ENCODE results near the gene ZNF454.

Gene ZNF454

DNA sequence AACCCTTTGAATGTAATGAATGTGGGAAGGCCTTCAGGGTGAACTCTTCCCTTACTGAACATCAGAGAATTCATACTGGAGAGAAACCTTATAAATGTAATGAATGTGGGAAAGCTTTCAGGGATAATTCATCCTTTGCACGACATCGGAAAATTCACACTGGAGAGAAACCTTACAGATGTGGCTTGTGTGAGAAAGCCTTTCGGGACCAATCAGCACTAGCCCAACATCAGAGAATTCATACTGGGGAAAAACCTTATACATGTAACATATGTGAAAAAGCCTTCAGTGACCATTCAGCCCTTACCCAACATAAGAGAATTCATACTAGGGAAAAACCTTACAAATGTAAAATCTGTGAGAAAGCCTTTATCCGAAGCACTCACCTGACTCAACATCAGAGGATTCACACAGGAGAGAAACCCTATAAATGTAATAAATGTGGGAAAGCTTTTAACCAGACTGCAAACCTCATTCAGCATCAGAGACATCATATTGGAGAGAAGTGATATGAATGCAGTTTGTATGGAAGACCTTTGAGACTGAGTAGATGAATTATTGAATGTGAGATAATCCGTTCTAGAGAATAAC lies 24.6 kb downstream of the ZNF454 start:
- TF ChIP-seq YY1 (IDR thresholded peaks at IDR 0.05; ENCODE audit: insufficient read depth, insufficient read length) (no peak), ZNF274 (IDR thresholded peaks at IDR 0.05; ENCODE audit: low read depth, low read length) (peak; percentile 97)

DNA sequence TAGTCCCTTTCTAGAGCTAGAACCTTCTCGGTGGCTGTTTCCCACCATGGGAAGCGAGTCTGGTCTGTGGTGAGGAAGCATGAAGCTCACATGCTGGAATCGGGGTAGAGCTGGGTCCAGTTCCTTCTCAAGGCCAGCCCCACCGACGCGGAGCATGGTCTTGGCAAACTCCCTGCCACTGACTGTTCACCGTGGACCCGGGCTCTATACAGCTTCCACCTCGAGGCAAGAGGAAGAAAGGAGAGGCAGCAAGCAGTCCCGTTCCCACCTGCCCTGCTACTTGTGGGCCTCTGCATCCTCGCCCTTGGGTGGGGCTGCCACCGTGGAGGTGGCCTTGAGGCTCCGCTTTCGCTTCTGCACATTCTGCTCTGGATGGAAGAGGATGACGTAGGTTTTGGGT lies 40.4 kb downstream of the ZNF454 start:
- no peak overlapping the region for H3K9ac ChIP-seq (ENCODE audit: insufficient read length, low read depth)
- H3K36me3 ChIP-seq (ENCODE audit: insufficient read depth, insufficient read length, low read length) = peaks cover 3% of the 10 kb centered on the region
- peaks cover 55% of the 10 kb centered on the region for H3K9me3 ChIP-seq (ENCODE audit: insufficient read depth, low read length)
- no peak for DNase-seq (ENCODE audit: low read depth, low spot score)
- TF ChIP-seq ZNF274 (IDR thresholded peaks at IDR 0.05; ENCODE audit: low read depth, low read length) (no peak), SUZ12 (IDR thresholded peaks at IDR 0.05; ENCODE audit: extremely low read depth, insufficient read depth, insufficient read length) (no peak), YY1 (IDR thresholded peaks at IDR 0.05; ENCODE audit: insufficient read depth, insufficient read length) (no peak)
- H3K4me1 ChIP-seq (ENCODE audit: insufficient read depth, insufficient read length) = no peaks in the 10 kb centered on the region
- H3K27me3 ChIP-seq (ENCODE audit: insufficient read depth, insufficient read length) = no peaks in the 10 kb centered on the region
- no peak overlapping the region for H3K4me3 ChIP-seq (ENCODE audit: insufficient read length, low read depth)

More for the DNA sequence above, 24.6 kb downstream of the ZNF454 start:
- DNase-seq (ENCODE audit: low read depth, low spot score) = no peak
- H3K9me3 ChIP-seq (ENCODE audit: insufficient read depth, low read length) = peaks cover 96% of the 10 kb centered on the region
- no peaks in the 10 kb centered on the region for H3K27me3 ChIP-seq (ENCODE audit: insufficient read depth, insufficient read length)
- H3K4me1 ChIP-seq (ENCODE audit: insufficient read depth, insufficient read length) = no peaks in the 10 kb centered on the region
- no peak overlapping the region for H3K9ac ChIP-seq (ENCODE audit: insufficient read length, low read depth)
- H3K4me3 ChIP-seq (ENCODE audit: insufficient read length, low read depth) = no peak overlapping the region
- H3K36me3 ChIP-seq (ENCODE audit: insufficient read depth, insufficient read length, low read length) = peaks cover 21% of the 10 kb centered on the region

DNA sequence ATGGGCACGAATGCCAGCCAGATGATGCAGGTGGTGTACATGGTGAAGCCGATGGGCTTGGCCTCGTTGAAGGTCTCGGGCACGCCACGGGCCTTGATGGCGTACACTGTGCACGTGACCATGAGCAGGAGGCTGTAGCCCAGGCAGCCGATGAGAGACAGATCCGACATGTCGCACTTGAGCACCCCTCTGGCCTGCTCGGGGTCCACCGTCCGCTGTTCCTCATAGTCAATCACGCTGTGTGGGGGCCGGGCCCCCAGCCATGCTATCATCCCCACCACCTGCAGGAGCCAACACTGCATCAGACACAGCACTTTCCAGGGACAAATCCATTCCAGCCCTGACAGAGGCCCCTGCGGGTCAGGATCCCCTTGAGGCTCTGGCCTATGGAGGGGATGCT lies 41.9 kb downstream of the ZNF454 start:
- no peaks in the 10 kb centered on the region for H3K27me3 ChIP-seq (ENCODE audit: insufficient read depth, insufficient read length)
- H3K4me3 ChIP-seq (ENCODE audit: insufficient read length, low read depth) = no peak overlapping the region
- H3K36me3 ChIP-seq (ENCODE audit: insufficient read depth, insufficient read length, low read length) = peaks cover 3% of the 10 kb centered on the region
- no peak overlapping the region for H3K9ac ChIP-seq (ENCODE audit: insufficient read length, low read depth)
- DNase-seq (ENCODE audit: low read depth, low spot score) = no peak
- TF ChIP-seq YY1 (IDR thresholded peaks at IDR 0.05; ENCODE audit: insufficient read depth, insufficient read length) (no peak), ZNF274 (IDR thresholded peaks at IDR 0.05; ENCODE audit: low read depth, low read length) (no peak), SUZ12 (IDR thresholded peaks at IDR 0.05; ENCODE audit: extremely low read depth, insufficient read depth, insufficient read length) (no peak)
- H3K4me1 ChIP-seq (ENCODE audit: insufficient read depth, insufficient read length) = no peaks in the 10 kb centered on the region
- peaks cover 42% of the 10 kb centered on the region for H3K9me3 ChIP-seq (ENCODE audit: insufficient read depth, low read length)

DNA sequence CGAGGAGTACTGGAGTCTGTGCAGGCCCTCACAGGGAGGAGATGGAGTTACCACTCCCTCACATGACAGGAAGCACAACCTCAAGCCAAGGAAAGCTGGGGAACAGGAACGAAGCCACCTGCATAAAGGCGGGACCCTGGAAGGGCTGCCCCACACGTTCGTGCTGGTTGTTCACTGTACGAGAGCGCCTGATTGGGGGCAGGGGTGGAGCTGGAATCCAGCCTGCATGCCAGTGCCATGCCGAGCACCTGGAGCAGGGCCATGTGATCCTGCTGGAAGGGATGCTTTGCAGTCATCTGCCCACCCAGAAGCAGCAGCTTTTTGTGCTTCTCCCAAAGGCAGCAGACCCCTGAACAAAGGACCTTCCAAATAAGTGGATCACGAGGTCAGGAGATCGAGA lies 42.7 kb downstream of the ZNF454 start:
- H3K4me1 ChIP-seq (ENCODE audit: insufficient read depth, insufficient read length) = no peaks in the 10 kb centered on the region
- peaks cover 35% of the 10 kb centered on the region; the same call in 1 of the 2 replicates for H3K9me3 ChIP-seq (ENCODE audit: insufficient read depth, low read length)
- no peak overlapping the region for H3K9ac ChIP-seq (ENCODE audit: insufficient read length, low read depth)
- TF ChIP-seq SUZ12 (IDR thresholded peaks at IDR 0.05; ENCODE audit: extremely low read depth, insufficient read depth, insufficient read length) = no peak
- DNase-seq (ENCODE audit: low read depth, low spot score) = no peak
- H3K36me3 ChIP-seq (ENCODE audit: insufficient read depth, insufficient read length, low read length) = peaks cover 3% of the 10 kb centered on the region
- H3K4me3 ChIP-seq (ENCODE audit: insufficient read length, low read depth) = no peak overlapping the region
- H3K27me3 ChIP-seq (ENCODE audit: insufficient read depth, insufficient read length) = no peaks in the 10 kb centered on the region

DNA sequence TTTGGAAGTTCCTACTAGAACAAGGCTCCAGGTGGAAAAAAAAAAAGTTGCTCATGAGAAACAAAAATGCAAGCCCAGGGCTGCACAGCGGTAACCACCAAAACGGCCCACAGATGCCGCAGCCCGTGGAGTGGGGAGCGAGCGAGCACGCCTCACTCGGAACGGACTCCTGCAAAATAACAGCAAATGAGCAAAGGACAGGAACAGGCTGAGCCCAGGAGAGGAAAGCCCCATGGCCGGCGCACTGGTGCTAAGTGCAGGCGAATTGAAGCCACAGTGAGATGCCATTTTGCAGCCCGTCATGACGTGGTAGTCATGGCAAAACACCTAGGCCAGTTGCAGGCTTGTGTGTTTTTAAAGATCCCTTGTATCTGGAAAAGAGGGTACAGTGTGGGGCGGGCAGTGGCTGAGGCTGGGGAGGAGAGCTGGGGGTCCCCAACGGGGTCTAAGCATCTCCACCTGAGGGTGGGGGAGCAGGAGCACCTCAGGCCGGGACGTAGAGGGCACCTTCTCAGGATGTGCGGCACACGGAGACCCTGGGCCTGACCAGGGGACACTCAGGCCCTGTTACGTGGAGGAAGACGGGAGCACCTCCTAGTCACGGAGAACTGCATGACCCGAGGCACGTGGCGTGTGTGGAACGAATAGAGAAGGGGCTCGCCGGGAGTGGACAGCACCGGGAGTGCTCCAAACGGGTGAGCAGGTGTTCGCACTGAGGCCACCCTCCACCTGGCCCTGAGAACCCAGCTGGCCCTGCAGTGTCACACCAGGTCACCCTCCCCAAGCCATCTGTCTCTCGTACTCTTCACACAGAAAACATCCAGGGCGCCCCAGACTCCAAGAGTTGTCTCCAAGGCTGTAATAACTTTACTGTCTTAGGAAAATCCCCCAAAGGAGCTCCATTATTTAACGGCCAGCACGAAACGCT lies 43.4 kb downstream of the ZNF454 start:
- Histone ChIP-seq H3K9me3 (ENCODE audit: insufficient read depth, low read length) (peaks cover 32% of the 10 kb centered on the region; the same call in 1 of the 2 replicates), H3K27me3 (ENCODE audit: insufficient read depth, insufficient read length) (no peaks in the 10 kb centered on the region), H3K9ac (ENCODE audit: insufficient read length, low read depth) (no peak overlapping the region), H3K36me3 (ENCODE audit: insufficient read depth, insufficient read length, low read length) (peaks cover 3% of the 10 kb centered on the region), H3K4me3 (ENCODE audit: insufficient read length, low read depth) (no peak overlapping the region), H3K4me1 (ENCODE audit: insufficient read depth, insufficient read length) (no peaks in the 10 kb centered on the region)
- no peak for TF ChIP-seq SUZ12 (IDR thresholded peaks at IDR 0.05; ENCODE audit: extremely low read depth, insufficient read depth, insufficient read length)
- no peak for TF ChIP-seq YY1 (IDR thresholded peaks at IDR 0.05; ENCODE audit: insufficient read depth, insufficient read length)
- no peak for TF ChIP-seq ZNF274 (IDR thresholded peaks at IDR 0.05; ENCODE audit: low read depth, low read length)
- DNase-seq (ENCODE audit: low read depth, low spot score) = no peak

DNA sequence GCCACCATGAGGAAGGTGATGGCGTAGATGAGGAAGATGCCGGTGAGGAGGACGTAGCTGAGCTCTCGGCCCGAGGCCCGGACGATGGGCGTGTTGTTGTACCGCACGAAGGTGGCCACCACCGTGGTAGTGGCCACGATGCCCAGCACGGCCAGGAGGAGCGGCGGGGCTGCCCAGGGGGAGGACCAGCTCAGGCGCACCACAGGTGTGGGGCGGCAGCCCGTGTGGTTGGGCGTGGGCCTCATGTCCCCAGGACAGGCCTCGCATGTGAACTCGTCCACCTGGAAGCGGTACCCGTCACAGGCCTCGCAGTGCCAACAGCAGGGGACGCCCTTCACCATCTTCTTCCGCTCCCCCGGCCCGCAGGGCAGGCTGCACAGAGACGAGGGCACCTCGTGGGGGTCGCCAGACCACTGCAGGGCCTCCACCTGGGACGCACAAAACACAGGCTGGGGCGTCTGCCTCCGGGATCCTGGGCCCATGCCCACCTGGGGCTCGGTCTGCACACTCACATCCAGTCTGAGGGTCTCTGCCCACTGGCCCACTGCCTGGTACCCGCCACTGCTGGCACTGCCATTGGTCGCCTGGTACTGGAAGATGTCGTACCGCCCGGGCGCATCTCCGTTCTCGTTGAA lies 45.4 kb downstream of the ZNF454 start:
- H3K4me3 ChIP-seq (ENCODE audit: insufficient read length, low read depth) = no peak overlapping the region
- TF ChIP-seq ZNF274 (IDR thresholded peaks at IDR 0.05; ENCODE audit: low read depth, low read length) (no peak), SUZ12 (IDR thresholded peaks at IDR 0.05; ENCODE audit: extremely low read depth, insufficient read depth, insufficient read length) (no peak), YY1 (IDR thresholded peaks at IDR 0.05; ENCODE audit: insufficient read depth, insufficient read length) (no peak)
- H3K36me3 ChIP-seq (ENCODE audit: insufficient read depth, insufficient read length, low read length) = peaks cover 3% of the 10 kb centered on the region
- peaks cover 18% of the 10 kb centered on the region; the same call in 1 of the 2 replicates for H3K9me3 ChIP-seq (ENCODE audit: insufficient read depth, low read length)
- H3K9ac ChIP-seq (ENCODE audit: insufficient read length, low read depth) = no peak overlapping the region
- H3K4me1 ChIP-seq (ENCODE audit: insufficient read depth, insufficient read length) = no peaks in the 10 kb centered on the region
- no peak for DNase-seq (ENCODE audit: low read depth, low spot score)
- H3K27me3 ChIP-seq (ENCODE audit: insufficient read depth, insufficient read length) = no peaks in the 10 kb centered on the region
